ENCODE measurements around the gene DOCK7. TPM values are rescaled to one million over a fixed set of nuclear protein-coding genes. Genes with fewer than 3 reads are reported as not detected.

The DOCK7 gene
- polyA plus RNA-seq, 1 experiment: 79.6 TPM

DNA sequence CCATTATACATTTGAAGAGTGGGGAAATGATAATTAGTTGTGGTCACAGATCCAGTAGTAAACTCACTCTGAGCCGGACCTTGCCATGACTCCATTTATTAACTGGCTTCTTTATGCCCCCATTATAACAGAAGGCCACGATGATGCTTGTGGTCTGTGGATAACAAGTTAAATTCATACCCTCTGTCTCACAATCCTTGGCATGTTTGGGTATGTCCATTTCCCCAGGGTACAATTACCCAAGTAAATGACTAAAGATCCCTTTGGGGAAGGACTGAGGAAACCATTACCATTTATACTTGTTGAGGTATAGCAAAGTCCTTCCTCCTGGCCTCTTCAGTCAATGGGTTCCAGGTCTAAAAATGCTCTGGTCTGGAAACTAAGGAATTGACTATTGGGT is 258.6 kb downstream of the DOCK7 start:
- H3K27ac ChIP-seq (ENCODE audit: low read depth, low read length): no peak overlapping the region
- H3K9me3 ChIP-seq (ENCODE audit: control insufficient read depth, insufficient read depth, low read length): no peaks in the 10 kb centered on the region
- ChIA-PET CTCF (interaction anchor here (0.9 kb wide), 1 partner anchor 254 kb away, joined by 3 read pairs; no protein-coding TSS in a partner anchor), POLR2A (no interaction called here)
- TF ChIP-seq, protein P1, sequence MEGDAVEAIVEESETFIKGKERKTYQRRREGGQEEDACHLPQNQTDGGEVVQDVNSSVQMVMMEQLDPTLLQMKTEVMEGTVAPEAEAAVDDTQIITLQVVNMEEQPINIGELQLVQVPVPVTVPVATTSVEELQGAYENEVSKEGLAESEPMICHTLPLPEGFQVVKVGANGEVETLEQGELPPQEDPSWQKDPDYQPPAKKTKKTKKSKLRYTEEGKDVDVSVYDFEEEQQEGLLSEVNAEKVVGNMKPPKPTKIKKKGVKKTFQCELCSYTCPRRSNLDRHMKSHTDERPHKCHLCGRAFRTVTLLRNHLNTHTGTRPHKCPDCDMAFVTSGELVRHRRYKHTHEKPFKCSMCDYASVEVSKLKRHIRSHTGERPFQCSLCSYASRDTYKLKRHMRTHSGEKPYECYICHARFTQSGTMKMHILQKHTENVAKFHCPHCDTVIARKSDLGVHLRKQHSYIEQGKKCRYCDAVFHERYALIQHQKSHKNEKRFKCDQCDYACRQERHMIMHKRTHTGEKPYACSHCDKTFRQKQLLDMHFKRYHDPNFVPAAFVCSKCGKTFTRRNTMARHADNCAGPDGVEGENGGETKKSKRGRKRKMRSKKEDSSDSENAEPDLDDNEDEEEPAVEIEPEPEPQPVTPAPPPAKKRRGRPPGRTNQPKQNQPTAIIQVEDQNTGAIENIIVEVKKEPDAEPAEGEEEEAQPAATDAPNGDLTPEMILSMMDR (IDR thresholded peaks at IDR 0.05; ENCODE audit: low read depth, low read length): no peak
- no peak for DNase-seq (ENCODE audit: low read depth, low spot score)
- peaks cover 12% of the 10 kb centered on the region for H3K27me3 ChIP-seq (ENCODE audit: control insufficient read depth, insufficient read depth, low read length)
- no peak overlapping the region for H3K4me3 ChIP-seq (ENCODE audit: low read depth, low read length)

GRCh38 chr1:62428351-62428750 is 259.8 kb downstream of the DOCK7 start:
- no peak overlapping the region for H3K27ac ChIP-seq (ENCODE audit: low read depth, low read length)
- CTCF ChIA-PET: no interaction called here
- no peaks in the 10 kb centered on the region for H3K9me3 ChIP-seq (ENCODE audit: control insufficient read depth, insufficient read depth, low read length)
- TF ChIP-seq, protein P1 (IDR thresholded peaks at IDR 0.05; ENCODE audit: low read depth, low read length): no peak
- no peak overlapping the region for H3K4me3 ChIP-seq (ENCODE audit: low read depth, low read length)
- H3K27me3 ChIP-seq (ENCODE audit: control insufficient read depth, insufficient read depth, low read length): peaks cover 12% of the 10 kb centered on the region
- no peak for DNase-seq (ENCODE audit: low read depth, low spot score)
- POLR2A ChIA-PET: no interaction called here

- ChIA-PET CTCF (no interaction called here), POLR2A (no interaction called here)
- TF ChIP-seq, protein P1 (IDR thresholded peaks at IDR 0.05; ENCODE audit: low read depth, low read length): no peak
- DNase-seq (ENCODE audit: low read depth, low spot score): no peak
- Histone ChIP-seq H3K27ac (ENCODE audit: low read depth, low read length) (no peak overlapping the region), H3K9me3 (ENCODE audit: control insufficient read depth, insufficient read depth, low read length) (no peaks in the 10 kb centered on the region), H3K27me3 (ENCODE audit: control insufficient read depth, insufficient read depth, low read length) (peaks cover 12% of the 10 kb centered on the region), H3K4me3 (ENCODE audit: low read depth, low read length) (no peak overlapping the region)
These were observed 261.4 kb downstream of the DOCK7 start for GRCh38 chr1:62426794-62427193.

DNA sequence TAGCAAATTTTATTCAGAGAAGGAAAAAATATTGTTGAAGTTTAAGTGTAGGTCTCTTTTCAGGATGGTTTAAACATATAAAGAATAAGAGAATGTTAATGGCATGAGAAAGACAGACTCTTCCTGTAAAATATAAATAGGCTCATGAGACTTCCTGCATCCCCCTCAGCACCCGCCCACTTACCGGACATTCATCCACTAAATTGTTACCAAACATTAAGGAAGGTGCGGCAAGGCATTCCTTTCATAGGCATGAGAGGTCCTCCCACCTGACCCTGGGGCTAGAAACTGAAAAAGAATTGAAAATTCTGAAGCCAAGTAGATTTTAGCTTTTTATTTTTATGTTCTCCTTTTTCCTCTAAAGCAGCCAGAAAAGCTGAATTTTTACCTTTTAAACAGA is 261.9 kb downstream of the DOCK7 start:
- DNase-seq (ENCODE audit: low read depth, low spot score): no peak
- ChIA-PET CTCF (no interaction called here), POLR2A (no interaction called here)
- TF ChIP-seq, protein P1 (IDR thresholded peaks at IDR 0.05; ENCODE audit: low read depth, low read length): no peak
- no peak overlapping the region for H3K27ac ChIP-seq (ENCODE audit: low read depth, low read length)
- peaks cover 9% of the 10 kb centered on the region for H3K27me3 ChIP-seq (ENCODE audit: control insufficient read depth, insufficient read depth, low read length)
- H3K9me3 ChIP-seq (ENCODE audit: control insufficient read depth, insufficient read depth, low read length): no peaks in the 10 kb centered on the region
- no peak overlapping the region for H3K4me3 ChIP-seq (ENCODE audit: low read depth, low read length)

DNA sequence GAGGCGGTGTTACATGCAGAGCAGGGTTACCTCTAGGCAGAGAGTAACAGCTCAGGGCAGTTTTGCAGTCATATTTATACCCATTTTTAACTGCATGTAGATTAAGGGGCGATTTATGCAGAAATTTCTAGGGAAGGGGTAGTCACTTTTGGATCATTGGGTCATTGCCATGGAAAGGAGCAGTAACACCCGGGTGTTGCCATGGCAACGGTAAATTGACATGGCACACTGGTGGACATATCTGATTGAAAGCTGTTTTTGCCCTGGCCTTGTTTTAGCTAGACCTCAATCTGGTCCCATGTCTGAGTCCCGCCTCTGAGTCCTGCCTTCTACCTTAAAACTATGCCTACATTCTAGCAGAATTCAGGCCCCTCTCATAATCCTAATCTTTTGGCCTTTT is 263.1 kb downstream of the DOCK7 start:
- Histone ChIP-seq H3K27ac (ENCODE audit: low read depth, low read length) (no peak overlapping the region), H3K27me3 (ENCODE audit: control insufficient read depth, insufficient read depth, low read length) (peaks cover 3% of the 10 kb centered on the region), H3K4me3 (ENCODE audit: low read depth, low read length) (no peak overlapping the region), H3K9me3 (ENCODE audit: control insufficient read depth, insufficient read depth, low read length) (no peaks in the 10 kb centered on the region)
- CTCF ChIA-PET: no interaction called here
- POLR2A ChIA-PET: no interaction called here
- TF ChIP-seq, protein P1 (IDR thresholded peaks at IDR 0.05; ENCODE audit: low read depth, low read length): no peak
- DNase-seq (ENCODE audit: low read depth, low spot score): no peak

All from AG04450 (cell line).